AG09309 (cell line): Measurements from ENCODE around the gene CACNA1B.
"Not testable (repeated sequence)": the region's sequence is repeated elsewhere in the genome, so short reads cannot be mapped to it uniquely, and the experiment has no call there.

Experiments used
- DNase-seq: peaks from one replicate; pipeline ENCODE4 v3.0.0-alpha.2; 2010; ENCODE audit warnings: low read depth
- H3K4me3 ChIP-seq: 2 replicates; pipeline ENCODE4 v1.5.1; 2011; ENCODE audit warnings: mild to moderate bottlenecking, low read depth, low read length, moderate library complexity; ENCODE audit not compliant: control insufficient read depth
- TF ChIP-seq, protein P1 (sequence below): IDR thresholded peaks from 2 replicates; pipeline ENCODE4 v1.5.1; 2011; ENCODE audit warnings: mild to moderate bottlenecking, low read depth, low read length, inconsistent platforms; ENCODE audit not compliant: insufficient read depth, control insufficient read depth; ENCODE audit errors: missing control alignments

CACNA1B gene

DNA sequence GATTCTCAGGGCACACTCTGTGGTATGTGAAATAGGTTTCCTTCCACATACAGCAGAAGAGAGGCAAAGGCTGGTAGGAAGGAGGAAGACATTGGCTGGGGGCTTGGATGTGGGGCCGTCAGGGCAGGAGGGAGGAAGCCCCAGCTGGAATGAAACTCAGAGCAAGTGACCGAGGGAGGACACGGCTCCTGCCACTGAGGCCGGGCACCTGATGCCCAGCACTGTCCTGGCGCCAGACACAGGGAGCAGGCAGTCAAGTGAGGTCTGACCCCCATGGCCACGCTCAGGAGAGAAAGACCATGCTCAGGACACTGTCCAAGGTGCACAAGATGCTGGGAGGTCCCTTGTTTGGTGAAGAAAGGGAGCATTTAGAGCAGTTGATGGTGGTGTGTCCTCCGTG lies 245.5 kb downstream of the CACNA1B start:
- no peak for DNase-seq
- H3K4me3 ChIP-seq: no peak overlapping the region
- TF ChIP-seq, protein P1, sequence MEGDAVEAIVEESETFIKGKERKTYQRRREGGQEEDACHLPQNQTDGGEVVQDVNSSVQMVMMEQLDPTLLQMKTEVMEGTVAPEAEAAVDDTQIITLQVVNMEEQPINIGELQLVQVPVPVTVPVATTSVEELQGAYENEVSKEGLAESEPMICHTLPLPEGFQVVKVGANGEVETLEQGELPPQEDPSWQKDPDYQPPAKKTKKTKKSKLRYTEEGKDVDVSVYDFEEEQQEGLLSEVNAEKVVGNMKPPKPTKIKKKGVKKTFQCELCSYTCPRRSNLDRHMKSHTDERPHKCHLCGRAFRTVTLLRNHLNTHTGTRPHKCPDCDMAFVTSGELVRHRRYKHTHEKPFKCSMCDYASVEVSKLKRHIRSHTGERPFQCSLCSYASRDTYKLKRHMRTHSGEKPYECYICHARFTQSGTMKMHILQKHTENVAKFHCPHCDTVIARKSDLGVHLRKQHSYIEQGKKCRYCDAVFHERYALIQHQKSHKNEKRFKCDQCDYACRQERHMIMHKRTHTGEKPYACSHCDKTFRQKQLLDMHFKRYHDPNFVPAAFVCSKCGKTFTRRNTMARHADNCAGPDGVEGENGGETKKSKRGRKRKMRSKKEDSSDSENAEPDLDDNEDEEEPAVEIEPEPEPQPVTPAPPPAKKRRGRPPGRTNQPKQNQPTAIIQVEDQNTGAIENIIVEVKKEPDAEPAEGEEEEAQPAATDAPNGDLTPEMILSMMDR: no peak

DNA sequence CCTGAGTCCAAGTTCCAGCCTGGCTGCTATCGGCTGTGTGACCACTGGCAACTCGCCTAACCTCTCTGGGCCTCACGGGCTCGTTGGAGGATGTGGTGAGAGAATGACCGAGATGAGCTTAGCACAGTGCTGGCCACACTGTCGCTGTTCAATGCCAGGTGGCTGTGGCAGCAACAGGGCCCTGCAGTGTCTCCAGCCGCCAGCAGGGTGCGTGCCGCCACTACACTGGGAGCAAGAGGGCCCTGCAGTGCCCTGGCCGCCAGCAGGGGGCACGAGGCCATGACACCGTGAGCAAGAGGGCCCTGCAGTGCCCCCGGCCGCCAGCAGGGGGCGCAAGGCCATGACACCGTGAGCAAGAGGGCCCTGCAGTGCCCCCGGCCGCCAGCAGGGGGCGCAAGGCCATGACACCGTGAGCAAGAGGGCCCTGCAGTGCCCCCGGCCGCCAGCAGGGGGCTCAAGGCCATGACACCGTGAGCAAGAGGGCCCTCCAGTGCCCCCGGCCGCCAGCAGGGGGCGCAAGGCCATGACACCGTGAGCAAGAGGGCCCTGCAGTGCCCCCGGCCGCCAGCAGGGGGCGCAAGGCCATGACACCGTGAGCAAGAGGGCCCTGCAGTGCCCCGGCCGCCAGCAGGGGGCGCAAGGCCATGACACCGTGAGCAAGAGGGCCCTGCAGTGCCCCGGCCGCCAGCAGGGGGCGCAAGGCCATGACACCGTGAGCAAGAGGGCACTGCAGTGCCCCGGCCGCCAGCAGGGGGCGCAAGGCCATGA lies 248.7 kb downstream of the CACNA1B start:
- not testable (repeated sequence) for H3K4me3 ChIP-seq

DNA sequence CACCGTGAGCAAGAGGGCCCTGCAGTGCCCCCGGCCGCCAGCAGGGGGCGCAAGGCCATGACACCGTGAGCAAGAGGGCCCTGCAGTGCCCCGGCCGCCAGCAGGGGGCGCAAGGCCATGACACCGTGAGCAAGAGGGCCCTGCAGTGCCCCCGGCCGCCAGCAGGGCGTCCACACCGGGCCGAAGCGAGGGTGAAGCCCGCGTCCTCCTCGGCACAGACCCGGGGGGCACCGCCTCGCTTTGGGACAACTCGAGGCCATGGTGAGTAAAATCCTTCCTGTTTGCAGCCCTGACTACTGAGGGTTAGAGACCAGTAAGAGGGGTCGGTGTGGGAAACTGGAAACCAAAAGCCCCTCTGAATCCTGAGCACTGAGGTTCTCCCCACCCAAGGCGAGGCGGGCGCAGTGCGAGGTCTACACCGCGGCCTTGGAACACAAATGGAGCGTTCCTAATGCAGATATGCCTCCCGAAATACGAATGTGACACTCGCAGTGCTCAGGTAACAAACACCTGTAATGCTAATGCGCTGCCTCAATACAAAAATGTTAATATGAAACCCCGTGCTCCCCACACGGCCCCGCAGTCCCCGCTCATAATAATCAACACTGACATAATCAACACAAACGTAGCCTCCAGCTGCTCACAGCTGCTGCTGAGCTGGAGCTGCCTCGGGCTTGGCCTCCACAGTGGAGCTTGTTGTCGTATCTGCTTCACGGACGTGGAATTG lies 249.4 kb downstream of the CACNA1B start:
- not testable (repeated sequence) for DNase-seq, H3K4me3 ChIP-seq

More for the DNA sequence above, 248.7 kb downstream of the CACNA1B start:
- not testable (repeated sequence) for DNase-seq

DNA sequence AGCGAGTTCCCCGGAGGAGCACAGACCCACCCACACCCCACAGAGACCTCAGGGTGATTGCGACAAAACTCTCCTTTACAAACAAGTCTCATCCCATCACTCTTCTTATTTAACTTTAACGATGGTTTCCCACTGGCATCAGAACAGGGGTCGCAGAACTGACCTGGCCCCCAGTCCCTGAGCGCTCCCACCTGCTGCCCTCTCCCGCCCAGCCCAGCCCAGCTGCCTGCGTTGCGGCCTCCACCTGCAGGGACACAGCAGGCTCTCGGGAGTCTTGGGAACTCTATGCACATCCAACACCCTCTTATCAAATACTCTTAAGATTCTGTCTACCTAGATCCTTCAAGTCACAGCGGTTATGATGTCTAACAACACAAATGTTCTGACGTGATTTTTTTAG lies 250.4 kb downstream of the CACNA1B start:
- not testable (repeated sequence) for H3K4me3 ChIP-seq, DNase-seq

DNA sequence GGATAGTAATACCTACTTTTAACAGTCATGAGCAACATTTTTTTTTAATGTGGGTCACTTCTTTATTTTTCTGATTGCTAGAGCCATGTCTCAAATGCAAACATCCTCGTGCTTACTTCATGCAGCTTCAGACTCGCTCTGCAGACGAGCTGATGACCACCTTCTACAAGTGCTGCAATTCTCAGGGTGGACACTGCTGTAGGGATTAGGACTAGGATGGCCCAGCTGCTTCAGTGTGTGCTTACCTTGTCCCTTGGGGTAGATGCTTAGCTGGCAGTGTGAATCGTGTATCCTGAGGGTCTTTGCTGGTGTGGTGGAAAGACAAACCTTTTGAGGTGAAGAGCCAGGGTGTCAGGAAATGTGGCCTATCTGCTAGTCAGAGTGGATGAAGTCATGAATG lies 251.7 kb downstream of the CACNA1B start:
- not testable (repeated sequence) for DNase-seq, H3K4me3 ChIP-seq

DNA sequence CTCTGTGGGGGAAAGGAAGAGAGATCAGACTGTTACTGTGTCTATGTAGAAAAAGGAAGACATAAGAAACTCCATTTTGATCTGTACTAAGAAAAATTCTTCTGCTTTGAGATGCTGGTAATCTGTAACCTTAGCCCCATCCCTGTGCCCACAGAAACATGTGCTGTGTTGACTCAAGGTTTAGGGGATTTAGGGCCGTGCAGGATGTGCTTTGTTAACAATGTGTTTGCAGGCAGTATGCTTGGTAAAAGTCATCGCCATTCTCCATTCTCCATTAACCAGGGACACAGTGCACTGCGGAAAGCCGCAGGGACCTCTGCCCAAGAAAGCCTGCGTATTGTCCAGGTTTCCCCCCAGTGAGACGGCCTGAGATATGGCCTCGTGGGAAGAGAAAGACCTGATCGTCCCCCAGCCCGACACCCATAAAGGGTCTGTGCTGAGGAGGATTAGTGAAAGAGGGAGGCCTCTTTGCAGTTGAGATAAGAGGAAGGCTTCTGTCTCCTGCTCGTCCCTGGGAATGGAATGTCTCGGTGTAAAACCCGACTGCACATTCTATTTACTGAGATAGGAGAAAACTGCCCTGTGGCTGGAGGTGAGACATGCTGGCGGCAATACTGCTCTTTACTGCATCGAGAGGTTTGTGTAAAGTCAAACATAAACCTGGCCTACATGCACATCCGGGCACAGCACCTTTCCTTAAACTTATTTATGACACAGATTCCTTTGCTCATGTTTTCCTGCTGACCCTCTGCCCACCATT lies 255.5 kb downstream of the CACNA1B start:
- not testable (repeated sequence) for H3K4me3 ChIP-seq, DNase-seq

DNA sequence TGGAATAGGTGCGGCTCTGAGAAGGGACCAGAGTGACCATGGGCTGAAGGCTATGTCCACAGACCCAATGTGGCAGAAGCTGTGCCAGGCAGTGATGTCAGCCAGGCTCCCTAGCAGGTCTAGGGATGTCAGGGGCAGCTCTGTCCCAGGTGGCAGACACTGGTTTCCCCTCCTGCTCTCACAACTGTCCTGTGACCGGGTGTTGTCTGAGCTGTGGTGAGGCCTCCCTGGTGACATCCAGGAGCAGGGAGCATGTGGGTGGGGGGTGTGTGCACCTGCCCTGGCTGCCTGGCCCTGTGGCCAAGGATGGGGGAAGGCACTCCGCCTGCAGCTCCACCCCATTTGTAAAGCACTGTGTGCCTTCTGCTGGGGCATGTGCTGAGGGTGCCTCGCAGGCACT lies 257.0 kb downstream of the CACNA1B start:
- not testable (repeated sequence) for H3K4me3 ChIP-seq, DNase-seq

DNA sequence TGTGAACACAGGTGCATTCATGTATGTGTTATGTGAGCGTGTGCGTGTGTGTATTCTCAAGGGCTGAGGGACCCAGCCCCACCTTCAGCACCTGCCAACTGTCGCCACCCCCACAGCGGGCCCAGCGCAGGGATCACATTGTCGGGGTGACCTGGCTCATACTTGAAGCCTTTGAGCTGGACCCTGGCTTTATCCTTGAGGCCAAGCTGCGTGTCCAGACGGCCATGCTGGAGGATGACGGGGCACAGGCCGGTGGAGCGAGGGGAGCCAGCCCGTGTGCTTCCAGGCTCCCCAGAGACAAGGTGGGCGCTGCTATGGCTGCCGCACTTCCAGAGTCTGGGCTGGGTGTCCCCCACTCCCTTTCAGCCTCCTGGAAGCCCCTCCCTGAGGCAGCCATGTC lies 261.5 kb downstream of the CACNA1B start:
- DNase-seq, H3K4me3 ChIP-seq: not testable (repeated sequence)

DNA sequence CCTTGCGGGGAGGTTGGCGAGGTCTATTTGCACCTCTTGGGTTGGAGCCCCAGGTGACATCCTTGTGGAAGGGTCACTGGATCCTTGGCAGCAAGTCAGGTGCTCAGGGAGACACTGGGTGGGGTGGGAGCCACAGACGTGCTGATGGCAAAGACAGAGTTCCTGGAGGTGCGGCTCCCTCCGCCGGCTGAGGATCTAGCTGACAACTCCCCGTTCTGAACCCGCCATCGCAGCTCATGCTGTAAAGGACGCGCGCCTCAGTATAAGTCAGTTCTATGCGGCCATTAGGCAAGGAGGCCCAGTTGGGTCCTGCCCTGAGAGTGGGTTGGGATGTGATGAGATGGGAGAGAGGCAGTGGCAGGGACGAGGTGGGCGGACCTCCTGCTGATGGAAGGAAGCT lies 263.4 kb downstream of the CACNA1B start:
- DNase-seq, H3K4me3 ChIP-seq: not testable (repeated sequence)

DNA sequence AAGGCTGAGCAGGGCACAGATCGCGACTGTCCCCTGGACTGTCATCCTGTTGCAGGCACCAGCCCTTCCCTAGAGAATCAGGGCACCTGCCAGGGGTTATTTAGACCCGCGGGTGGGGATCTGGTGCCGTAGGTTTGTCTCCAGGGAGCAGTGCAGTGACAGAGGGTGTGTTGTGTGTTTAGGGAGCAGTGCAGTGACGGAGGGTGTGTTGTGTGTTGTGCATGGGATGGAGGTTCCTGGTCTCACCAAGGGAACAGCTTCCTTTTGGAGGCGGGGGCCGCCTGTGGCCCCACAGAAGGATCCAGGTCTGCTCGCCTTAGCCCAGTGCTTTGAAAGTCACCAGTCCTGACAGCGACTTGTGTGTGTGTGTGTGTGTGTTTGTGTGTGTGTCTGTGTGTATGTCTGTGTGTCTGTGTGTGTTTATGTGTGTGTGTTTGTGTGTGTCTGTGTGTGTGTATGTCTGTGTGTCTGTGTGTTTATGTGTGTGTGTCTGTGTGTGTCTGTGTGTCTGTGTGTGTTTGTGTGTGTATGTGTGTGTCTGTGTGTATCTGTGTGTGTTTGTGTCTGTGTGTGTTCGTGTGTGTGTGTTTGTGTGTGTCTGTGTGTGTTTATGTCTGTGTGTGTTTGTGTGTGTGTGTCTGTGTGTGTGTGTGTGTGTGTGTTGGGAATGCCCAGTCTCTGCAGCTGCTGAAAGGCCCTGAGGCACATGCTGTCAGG lies 265.1 kb downstream of the CACNA1B start:
- not testable (repeated sequence) for H3K4me3 ChIP-seq, DNase-seq

DNA sequence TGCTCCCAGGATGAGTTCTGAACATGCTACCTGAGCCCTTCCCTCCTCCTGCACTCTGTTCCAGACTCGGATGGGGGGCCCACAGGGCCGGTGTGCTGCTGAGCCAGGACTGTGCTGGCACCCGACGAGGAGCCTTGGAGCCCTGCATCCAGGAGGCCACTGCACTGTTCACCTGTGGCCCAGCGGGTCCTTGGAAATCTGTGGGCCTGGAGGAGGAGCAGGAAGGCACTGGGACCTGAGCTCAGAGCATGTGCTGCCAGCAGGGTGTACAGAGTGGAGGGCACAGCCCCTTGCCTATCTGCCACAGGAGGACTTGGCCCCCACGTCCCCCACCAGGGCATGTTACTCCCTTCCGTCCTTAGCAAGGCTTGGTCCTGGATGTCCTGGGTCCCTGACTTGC lies 265.9 kb downstream of the CACNA1B start:
- not testable (repeated sequence) for DNase-seq, H3K4me3 ChIP-seq

DNA sequence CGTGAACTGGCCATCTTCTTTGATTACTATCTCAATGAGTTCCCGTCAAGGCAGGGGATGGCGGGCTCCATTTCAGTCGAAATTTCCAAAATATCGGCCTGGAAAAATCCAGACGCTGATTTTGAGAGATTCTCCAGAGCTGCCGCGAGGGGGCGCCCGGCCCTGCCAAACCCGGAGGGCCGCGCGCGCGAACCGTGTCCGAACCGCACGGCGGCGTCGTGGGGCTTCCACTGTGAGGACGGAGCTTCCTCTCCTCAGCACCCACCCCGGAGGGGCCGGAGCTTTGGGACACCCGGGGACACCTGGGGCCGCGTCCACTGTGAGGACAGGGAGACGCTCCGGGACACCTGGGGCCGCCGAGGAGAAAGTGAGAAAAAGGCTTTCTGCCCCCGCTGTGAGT lies 270.0 kb downstream of the CACNA1B start:
- not testable (repeated sequence) for H3K4me3 ChIP-seq, DNase-seq
